A673 (cell line): ENCODE data around the gene RIMS4. TPM values are rescaled to one million over a fixed set of nuclear protein-coding genes. Genes with fewer than 3 reads are reported as not detected.
A peak's percentile ranks its signal among the peaks of the same experiment; 100 is the strongest.

Source experiments
- BruUV-seq: library from RNA; stranded (reverse); fragments of 400-500 nt; replicated peaks from 2 replicates; lab custom pipeline; 2021; lab: Mats Ljungman, UMichigan
- CTCF ChIA-PET: fragments of 300-600 bp; sonication (Branson Sonifier 250); formaldehyde crosslinking; loops from one replicate; lab custom pipeline; 2022; ENCODE audit warnings: antibody characterized with exemption; lab: Charles Lee
- POLR2A ChIA-PET: fragments of 300-600 bp; sonication (Branson Sonifier 250); formaldehyde crosslinking; loops from one replicate; lab custom pipeline; 2022; ENCODE audit warnings: antibody characterized with exemption; ENCODE audit not compliant: low non-redundant PET; lab: Charles Lee
- DNase-seq: peaks from one replicate; pipeline ENCODE4 v3.0.0-alpha.2; 2015; ENCODE audit warnings: low spot score
- H3K27ac ChIP-seq: fragments of 200-600 bp; sonication (generic); 2 replicates; pipeline ENCODE4 v1.5.1; 2016; ENCODE audit warnings: mixed run types, low read depth, mild to moderate bottlenecking, mixed read lengths, antibody characterized with exemption, low read length; ENCODE audit not compliant: poor library complexity, severe bottlenecking
- H3K27me3 ChIP-seq: fragments of 200-600 bp; sonication (generic); replicated peaks from 2 replicates; pipeline ENCODE4 v1.6.1; 2017; ENCODE audit warnings: mixed run types, low read depth, mild to moderate bottlenecking, mixed read lengths, antibody characterized with exemption, low read length; ENCODE audit not compliant: insufficient read depth, poor library complexity
- H3K36me3 ChIP-seq: fragments of 200-600 bp; sonication (generic); 2 replicates; pipeline ENCODE4 v1.6.1; 2016; ENCODE audit warnings: mixed run types, mild to moderate bottlenecking, mixed read lengths, antibody characterized with exemption, low read length; ENCODE audit not compliant: insufficient read depth, poor library complexity, severe bottlenecking
- H3K4me1 ChIP-seq: fragments of 200-600 bp; sonication (generic); 2 replicates; pipeline ENCODE4 v1.6.1; 2017; ENCODE audit warnings: mixed run types, mild to moderate bottlenecking, mixed read lengths, antibody characterized with exemption, low read length; ENCODE audit not compliant: insufficient read depth, poor library complexity, severe bottlenecking
- H3K4me3 ChIP-seq: fragments of 200-600 bp; sonication (generic); 2 replicates; pipeline ENCODE4 v1.5.1; 2016; ENCODE audit warnings: low read depth, mixed run types, mild to moderate bottlenecking, mixed read lengths, low read length; ENCODE audit not compliant: poor library complexity, severe bottlenecking
- H3K9me3 ChIP-seq: fragments of 200-600 bp; sonication (generic); 2 replicates; pipeline ENCODE4 v1.6.1; 2016; ENCODE audit warnings: mixed run types, low read depth, mild to moderate bottlenecking, mixed read lengths, antibody characterized with exemption, low read length; ENCODE audit not compliant: poor library complexity, severe bottlenecking
- CTCF ChIP-seq: fragments of 300-800, 200-600 bp; sonication (generic); conservative IDR thresholded peaks from 2 replicates; pipeline ENCODE4 v1.5.1; 2017; ENCODE audit warnings: low read depth, mild to moderate bottlenecking, antibody characterized with exemption, low read length, moderate library complexity, mixed read lengths
- EZH2 ChIP-seq: fragments of 200-600 bp; sonication (generic); IDR thresholded peaks from 2 replicates; pipeline ENCODE4 v1.6.1; 2017; ENCODE audit warnings: borderline replicate concordance, low read depth, mild to moderate bottlenecking, mixed read lengths, antibody characterized with exemption, low read length; ENCODE audit not compliant: poor library complexity, severe bottlenecking
- intact Hi-C: fragments of 100-400 bp; cut with micrococcal nuclease; formaldehyde crosslinking; loops from one replicate; pipeline ENCODE4 v1.10.0; 2022; ENCODE audit not compliant: unreplicated experiment
- total RNA-seq: library from RNA; stranded (reverse); gene quantifications from 2 replicates; pipeline ENCODE4 v1.2.3, GENCODE V29; 2021

RIMS4 gene
- total RNA-seq, 1 experiment from 2014 or later, result 0.39 TPM

DNA sequence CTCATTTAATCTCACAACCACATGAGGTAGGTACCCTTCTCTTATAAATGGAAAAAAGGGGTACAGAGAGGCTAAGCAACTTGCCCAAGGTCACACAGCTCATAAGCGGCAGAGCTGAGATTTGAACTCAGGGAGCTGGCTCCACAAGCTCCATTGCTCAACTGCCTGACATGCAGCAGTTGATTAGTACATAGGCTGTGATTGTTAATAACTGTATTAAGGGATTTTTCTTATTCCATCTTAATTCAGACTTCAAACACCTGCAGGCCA is 88.6 kb downstream of the RIMS4 start:
- POLR2A ChIA-PET, result no interaction called here
- Histone ChIP-seq H3K4me3 (no peak overlapping the region), H3K27ac (peak overlapping the region; percentile 56), H3K9me3 (no peaks in the 10 kb centered on the region), H3K27me3 (no peaks in the 10 kb centered on the region), H3K36me3 (no peaks in the 10 kb centered on the region), H3K4me1 (peaks cover 22% of the 10 kb centered on the region)
- BruUV-seq, result no TSS peak
- CTCF ChIA-PET, result no interaction called here
- no peak for DNase-seq
- intact Hi-C loops, result no loop called here
- TF ChIP-seq CTCF (no peak), EZH2 (no peak)

DNA sequence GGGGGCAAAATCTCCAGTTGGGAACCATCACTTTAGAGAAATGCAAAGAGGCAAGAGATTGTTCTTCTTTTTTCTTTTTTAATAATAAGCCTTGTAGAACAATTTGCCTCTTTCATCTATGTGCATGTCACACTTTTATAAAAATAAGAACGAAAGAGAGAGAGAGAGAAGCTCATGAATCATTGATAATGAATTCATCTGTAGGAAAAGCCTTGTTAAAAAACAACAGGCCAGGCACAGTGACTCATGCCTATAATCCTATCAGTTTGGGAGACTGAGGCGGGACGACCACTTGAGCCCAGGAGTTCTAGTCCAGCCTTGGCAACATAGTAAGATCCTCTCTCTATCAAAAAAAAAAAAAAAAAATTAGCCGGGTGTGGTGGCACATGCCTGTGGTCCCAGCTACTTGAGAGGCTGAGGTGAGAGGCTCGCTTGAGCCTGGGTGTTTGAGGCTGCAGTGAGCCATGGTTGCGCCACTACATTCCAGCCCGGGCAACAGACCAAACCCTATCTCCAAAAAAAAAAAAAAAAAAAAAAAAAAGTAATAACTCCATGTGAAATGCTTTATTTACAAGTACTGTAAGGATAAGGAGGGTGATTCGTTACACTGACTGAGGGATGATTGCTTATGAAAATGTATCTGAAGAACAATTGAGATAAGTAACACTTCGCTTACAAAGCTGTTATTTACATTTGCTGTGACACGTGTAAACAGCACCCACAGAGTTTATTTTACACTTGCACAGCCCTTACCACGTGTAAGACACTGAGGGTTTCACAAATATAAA is 89.2 kb downstream of the RIMS4 start:
- peak overlapping the region; percentile 56 for H3K27ac ChIP-seq
- no peaks in the 10 kb centered on the region for H3K36me3 ChIP-seq
- peaks cover 22% of the 10 kb centered on the region for H3K4me1 ChIP-seq
- H3K27me3 ChIP-seq, result no peaks in the 10 kb centered on the region
- TF ChIP-seq EZH2, result no peak
- TF ChIP-seq CTCF, result no peak
- no TSS peak for BruUV-seq
- H3K9me3 ChIP-seq, result no peaks in the 10 kb centered on the region
- no peak for DNase-seq
- POLR2A ChIA-PET, result no interaction called here
- H3K4me3 ChIP-seq, result no peak overlapping the region
- intact Hi-C loops, result no loop called here
- CTCF ChIA-PET, result no interaction called here

DNA sequence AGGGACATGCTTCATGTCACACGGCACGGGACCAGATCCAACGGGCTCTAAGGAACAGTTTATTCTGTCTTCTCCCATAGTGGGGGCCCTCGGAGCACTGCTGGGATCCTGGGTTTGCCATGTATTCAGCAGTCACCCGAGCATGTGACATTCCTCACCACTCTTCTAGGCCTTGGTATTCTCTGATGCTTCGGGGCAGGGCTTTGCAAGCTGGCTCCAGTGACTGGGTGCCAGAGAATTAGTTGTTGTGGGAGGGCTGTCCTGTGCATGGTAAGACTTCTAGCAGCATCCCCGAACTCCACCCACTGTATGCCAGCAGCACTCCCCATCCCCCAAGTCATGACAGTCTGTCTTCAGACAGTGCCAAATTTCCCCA is 89.7 kb downstream of the RIMS4 start:
- POLR2A ChIA-PET, result no interaction called here
- Histone ChIP-seq H3K36me3 (no peaks in the 10 kb centered on the region), H3K4me1 (peaks cover 22% of the 10 kb centered on the region), H3K9me3 (no peaks in the 10 kb centered on the region), H3K27me3 (no peaks in the 10 kb centered on the region), H3K27ac (peak overlapping the region; percentile 73), H3K4me3 (no peak overlapping the region)
- peak; percentile 98 for DNase-seq
- TF ChIP-seq EZH2, result no peak
- TF ChIP-seq CTCF, result no peak
- CTCF ChIA-PET, result interaction anchor here (1.2 kb wide), 1 partner anchor 12 kb away, joined by 3 read pairs; no protein-coding TSS in a partner anchor
- intact Hi-C loops, result no loop called here
- no TSS peak for BruUV-seq
